Measurements from ENCODE around the gene NPM3. TPM values are rescaled to one million over a fixed set of nuclear protein-coding genes. Genes with fewer than 3 reads are reported as not detected.

The NPM3 gene
- total and polyA plus RNA-seq, 2 of the 13 experiments (the other 11 are each of a cell fraction or from before 2014, with no cell fraction given), result 47.6 to 129 TPM

- Histone ChIP-seq H3K36me3 (replicated peaks in 1 of 2; ENCODE audit: control insufficient read depth in 1 of 2, insufficient read depth in 2 of 2, low read length in 2 of 2) (peaks cover 31 to 78% of the 10 kb centered on the region in 2 experiments), H3K79me2 (ENCODE audit: insufficient read depth, low read length) (no peaks in the 10 kb centered on the region), H3K9me3 (ENCODE audit: low read length) (no peaks in the 10 kb centered on the region), H3K27ac (ENCODE audit: extremely low read length, insufficient read depth, low read length) (no peak overlapping the region), H3K4me1 (ENCODE audit: insufficient read depth, low read length) (no peaks in the 10 kb centered on the region), H2AFZ (ENCODE audit: low read length) (no peak overlapping the region), H3K27me3 (ENCODE audit: control insufficient read depth in 1 of 2, insufficient read depth in 2 of 2, low read length in 2 of 2) (no peaks in the 10 kb centered on the region), H3K4me2 (ENCODE audit: low read depth, low read length) (no peak overlapping the region), H3K9ac (ENCODE audit: insufficient read depth, low read depth, low read length) (no peak overlapping the region), H4K20me1 (ENCODE audit: insufficient read depth, low read length) (no peaks in the 10 kb centered on the region), H3K4me3 (replicated peaks in 1 of 3; ENCODE audit: insufficient read depth in 1 of 3, low read depth in 2 of 3, low read length in 3 of 3) (no peak overlapping the region)
- in situ Hi-C loops (cut with HindIII; ENCODE audit: extremely low pct_ligation_motif_present, low pct_unique_long_range_greater_than_20kb) (no loop called here), intact Hi-C loops (cut with micrococcal nuclease; ENCODE audit: unreplicated experiment) (no loop called here)
- CTCF ChIA-PET (ENCODE audit: low intra/inter-chr PET ratio, low total read pairs), result no interaction called here
- TSS peak; percentile 23 for BruUV-seq (replicated peaks)
- TF ChIP-seq RNF2 (conservative IDR thresholded peaks at IDR 0.05; ENCODE audit: low read depth), result no peak
- no peak for FAIRE-seq
- no peak for ATAC-seq
- DNase-seq (ENCODE audit: low spot score), result no peak
- WGBS (ENCODE audit: low lambda C conversion rate), result 93% methylated on average over 4 of the region's 4 CpGs
- POLR2A ChIA-PET, result no interaction called here
These were observed 14.3 kb upstream of the NPM3 start for GRCh38 chr10:101797403-101798059.

GRCh38 chr10:101793526-101793925, 10.3 kb upstream of the NPM3 start:
- Histone ChIP-seq H3K9me3 (ENCODE audit: low read length) (no peaks in the 10 kb centered on the region), H3K36me3 (replicated peaks in 1 of 2; ENCODE audit: control insufficient read depth in 1 of 2, insufficient read depth in 2 of 2, low read length in 2 of 2) (peaks cover 22 to 58% of the 10 kb centered on the region in 2 experiments), H3K4me1 (ENCODE audit: insufficient read depth, low read length) (no peaks in the 10 kb centered on the region), H4K20me1 (ENCODE audit: insufficient read depth, low read length) (no peaks in the 10 kb centered on the region), H3K79me2 (ENCODE audit: insufficient read depth, low read length) (no peaks in the 10 kb centered on the region), H3K4me3 (replicated peaks in 1 of 3; ENCODE audit: insufficient read depth in 1 of 3, low read depth in 2 of 3, low read length in 3 of 3) (no peak overlapping the region), H3K9ac (ENCODE audit: insufficient read depth, low read depth, low read length) (no peak overlapping the region), H3K4me2 (ENCODE audit: low read depth, low read length) (no peak overlapping the region), H3K27ac (ENCODE audit: extremely low read length, insufficient read depth, low read length) (no peak overlapping the region), H2AFZ (ENCODE audit: low read length) (no peak overlapping the region), H3K27me3 (ENCODE audit: control insufficient read depth in 1 of 2, insufficient read depth in 2 of 2, low read length in 2 of 2) (no peaks in the 10 kb centered on the region)
- no TSS peak for BruUV-seq (replicated peaks)
- CTCF ChIA-PET (ENCODE audit: low intra/inter-chr PET ratio, low total read pairs), result no interaction called here
- POLR2A ChIA-PET, result no interaction called here
- no peak for FAIRE-seq
- intact Hi-C loops (cut with micrococcal nuclease; ENCODE audit: unreplicated experiment), result no loop called here
- 98% methylated on average over 12 of the region's 12 CpGs for WGBS (ENCODE audit: low lambda C conversion rate)
- no peak for ATAC-seq
- no peak for TF ChIP-seq ZFY (CRISPR knock-in tag; IDR thresholded peaks at IDR 0.05)
- no peak for TF ChIP-seq TEAD2 (CRISPR knock-in tag; IDR thresholded peaks at IDR 0.05)
- TF ChIP-seq ZNF292 (CRISPR knock-in tag; IDR thresholded peaks at IDR 0.05; ENCODE audit: borderline replicate concordance, low read depth), result no peak
- TF ChIP-seq ZBTB49 (CRISPR knock-in tag; IDR thresholded peaks at IDR 0.05; ENCODE audit: borderline replicate concordance), result no peak
- no peak for TF ChIP-seq ATAD3A (CRISPR knock-in tag; IDR thresholded peaks at IDR 0.05)
- TF ChIP-seq ELF1 (CRISPR knock-in tag; IDR thresholded peaks at IDR 0.05), result no peak
- TF ChIP-seq FOXK1 (CRISPR knock-in tag; IDR thresholded peaks at IDR 0.05; ENCODE audit: borderline replicate concordance, low read depth), result no peak
- in situ Hi-C loops (cut with HindIII; ENCODE audit: extremely low pct_ligation_motif_present, low pct_unique_long_range_greater_than_20kb), result no loop called here
- no peak for DNase-seq (ENCODE audit: low spot score)

Measured in HepG2 (cell line).